Upper lobe of left lung (tissue), 6 donors: Measurements from ENCODE around the gene ZNF74. TPM values are rescaled to one million over a fixed set of nuclear protein-coding genes. Genes with fewer than 3 reads are reported as not detected.
A peak's percentile ranks its signal among the peaks of the same experiment; 100 is the strongest.

Experiments
- ATAC-seq, 2 donors: fragments of 200-7000 bp; cut with Tn5 transposase; one replicate each; pipeline ENCODE4 v1.9.1; 2022; ENCODE audit warnings: mild to moderate bottlenecking in 2 of 2, moderate library complexity in 2 of 2; ENCODE audit not compliant: low FRiP score in 2 of 2
- DNase-seq, 2 donors: peaks; one replicate each; pipeline ENCODE4 v3.0.0-alpha.2; 2019 to 2020
- H3K27ac ChIP-seq, 4 donors: fragments of 200-600 bp; sonication (generic); one replicate each; pipeline ENCODE4 v1.5.1; 2016 to 2019
- H3K27me3 ChIP-seq, 4 donors: fragments of 200-600 bp; sonication (generic); one replicate each; pipeline ENCODE4 v1.5.1; 2017 to 2019
- H3K36me3 ChIP-seq, 4 donors: fragments of 200-600 bp; sonication (generic); one replicate each; pipeline ENCODE4 v1.5.1; 2016 to 2019
- H3K4me1 ChIP-seq, 4 donors: fragments of 200-600 bp; sonication (generic); one replicate each; pipeline ENCODE4 v1.5.1; 2018 to 2019
- H3K4me3 ChIP-seq, 4 donors: fragments of 200-600 bp; sonication (generic); one replicate each; pipeline ENCODE4 v1.5.1; 2017 to 2019; ENCODE audit warnings: mild to moderate bottlenecking in 2 of 4, moderate library complexity in 1 of 4
- H3K9me3 ChIP-seq, 4 donors: fragments of 200-600 bp; sonication (generic); one replicate each; pipeline ENCODE4 v1.5.1; 2018 to 2019
- EP300 ChIP-seq, 4 donors: sonication (generic); formaldehyde crosslinking; IDR thresholded peaks; one replicate each; pipeline ENCODE4 v1.5.1; 2017; ENCODE audit warnings: antibody characterized with exemption in 4 of 4, control low read depth in 2 of 4
- POLR2A ChIP-seq, 4 donors: fragments of 450-650 bp; IDR thresholded peaks; one replicate each; pipeline ENCODE4 v1.5.1; 2016 to 2017; ENCODE audit warnings: antibody characterized with exemption in 4 of 4, mild to moderate bottlenecking in 2 of 4
- POLR2AphosphoS5 ChIP-seq, 2 donors: sonication (generic); formaldehyde crosslinking; IDR thresholded peaks; one replicate each; pipeline ENCODE4 v1.5.1; 2017; ENCODE audit warnings: antibody characterized with exemption in 2 of 2
- WGBS, 2 donors: methylation state at CpG; one replicate each; pipeline ENCODE4 v1.1.5; 2017 to 2018; 5-methylcytosine and 5-hydroxymethylcytosine counted together
- total RNA-seq, 6 donors: library from RNA; depleted of rRNA in 4 of 6; stranded (reverse); fragments of >200 nt in 4 of 6; gene quantifications; one replicate each; pipeline versions ENCODE4 v1.1.0 to v1.2.1, GENCODE V29; 2016 to 2021
- TF ChIP-seq, protein P1 (sequence below), 6 experiments: fragments of 450-650 bp in 4 of 6; fragments of 200-600 bp in 2 of 6; sonication (generic) in 2 of 6; IDR thresholded peaks; one replicate each; pipeline ENCODE4 v1.5.1; 2016 to 2019; ENCODE audit warnings: antibody characterized with exemption in 6 of 6
- donor health status: DM: no; HTN: no; CAD: no; lungs with moderate emphysema.
- donor health status: DM: no; HTN: yes; CAD: no; lungs with severe emphysema.

Gene ZNF74
- total RNA-seq, 6 donors from 2014 or later, result 8.9 to 26.2 (median 12.7) TPM

DNA sequence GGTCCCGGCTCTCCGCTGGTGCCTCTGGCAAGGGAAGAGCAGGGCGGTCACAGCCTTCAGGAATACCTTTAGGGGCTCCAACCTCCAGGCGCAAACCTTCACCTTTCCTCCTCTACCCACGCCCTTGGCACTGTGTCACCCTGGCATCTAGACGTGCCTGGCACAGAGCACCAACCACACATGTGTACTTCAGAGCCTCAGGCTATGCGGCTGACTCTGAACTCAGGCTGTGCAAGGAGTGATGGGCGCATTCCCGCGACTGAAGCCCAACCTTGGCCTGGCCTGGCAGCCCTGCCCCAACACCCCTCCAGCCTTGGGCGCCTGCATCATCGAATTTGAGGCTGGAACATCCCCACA lies 32.3 kb downstream of the ZNF74 start:
- WGBS, 2 donors, result 82 to 89% methylated on average over 6 to 12 of the region's 12 CpGs
- TF ChIP-seq, protein P1, sequence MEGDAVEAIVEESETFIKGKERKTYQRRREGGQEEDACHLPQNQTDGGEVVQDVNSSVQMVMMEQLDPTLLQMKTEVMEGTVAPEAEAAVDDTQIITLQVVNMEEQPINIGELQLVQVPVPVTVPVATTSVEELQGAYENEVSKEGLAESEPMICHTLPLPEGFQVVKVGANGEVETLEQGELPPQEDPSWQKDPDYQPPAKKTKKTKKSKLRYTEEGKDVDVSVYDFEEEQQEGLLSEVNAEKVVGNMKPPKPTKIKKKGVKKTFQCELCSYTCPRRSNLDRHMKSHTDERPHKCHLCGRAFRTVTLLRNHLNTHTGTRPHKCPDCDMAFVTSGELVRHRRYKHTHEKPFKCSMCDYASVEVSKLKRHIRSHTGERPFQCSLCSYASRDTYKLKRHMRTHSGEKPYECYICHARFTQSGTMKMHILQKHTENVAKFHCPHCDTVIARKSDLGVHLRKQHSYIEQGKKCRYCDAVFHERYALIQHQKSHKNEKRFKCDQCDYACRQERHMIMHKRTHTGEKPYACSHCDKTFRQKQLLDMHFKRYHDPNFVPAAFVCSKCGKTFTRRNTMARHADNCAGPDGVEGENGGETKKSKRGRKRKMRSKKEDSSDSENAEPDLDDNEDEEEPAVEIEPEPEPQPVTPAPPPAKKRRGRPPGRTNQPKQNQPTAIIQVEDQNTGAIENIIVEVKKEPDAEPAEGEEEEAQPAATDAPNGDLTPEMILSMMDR (IDR thresholded peaks at IDR 0.05), result no peak
- TF ChIP-seq POLR2A (IDR thresholded peaks at IDR 0.05) (no peak), POLR2AphosphoS5 (IDR thresholded peaks at IDR 0.05) (no peak), EP300 (IDR thresholded peaks at IDR 0.05) (no peak)
- no peak for ATAC-seq
- no peaks in the 10 kb centered on the region for H3K9me3 ChIP-seq
- DNase-seq, result peak in 1 of 2 donors; percentile 22
- peaks cover 23 to 53% (median 30%) of the 10 kb centered on the region in 4 donors for H3K4me1 ChIP-seq
- peaks cover 0 to 39% (median 6%) of the 10 kb centered on the region in 4 donors for H3K36me3 ChIP-seq
- H3K4me3 ChIP-seq, result peak overlapping the region in 1 of 4 donors; percentile 33
- peaks cover 0 to 33% (median 7%) of the 10 kb centered on the region in 4 donors for H3K27me3 ChIP-seq
- H3K27ac ChIP-seq, result no peak overlapping the region

DNA sequence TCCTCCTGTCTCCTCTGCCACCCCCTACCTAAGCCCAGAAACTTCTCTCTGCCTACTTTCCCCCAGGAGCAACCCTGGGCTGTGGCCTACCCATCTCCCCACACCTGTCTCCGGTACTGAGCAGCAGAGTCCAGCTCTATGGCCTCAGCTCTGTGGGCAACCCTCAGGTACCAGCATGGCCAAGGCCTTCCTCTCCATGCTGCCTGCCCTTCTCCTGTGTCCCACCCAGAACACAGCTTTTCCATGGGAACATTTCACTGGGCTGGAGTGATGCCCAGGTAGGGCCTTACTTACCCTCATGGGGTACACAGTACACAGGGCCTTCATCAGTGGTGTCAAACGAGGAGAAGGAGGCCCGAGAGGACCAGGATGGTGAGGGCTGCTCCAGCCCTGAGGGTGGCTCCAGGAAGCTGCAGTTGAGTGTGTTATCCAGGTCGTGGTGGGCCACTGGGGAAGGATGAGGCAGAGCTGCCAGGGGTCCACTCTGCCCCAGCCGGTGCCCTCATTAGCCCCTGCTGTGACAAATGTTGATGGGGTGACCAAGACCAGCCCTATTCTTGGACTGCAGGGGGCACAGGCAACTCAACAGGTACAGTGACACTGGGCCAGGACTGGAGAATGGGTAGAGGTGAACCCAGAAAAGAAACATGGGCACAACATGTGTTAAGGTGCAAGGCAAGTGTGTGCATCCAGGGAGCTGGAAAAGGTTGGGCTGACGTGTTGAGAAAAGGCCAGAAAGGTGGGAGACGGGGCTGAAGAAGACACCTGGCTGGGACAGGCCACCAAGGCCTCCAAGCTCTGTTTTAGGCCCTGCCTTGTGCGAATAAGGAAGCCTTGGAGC lies 33.4 kb downstream of the ZNF74 start:
- no peak for ATAC-seq
- Histone ChIP-seq H3K9me3 (no peaks in the 10 kb centered on the region), H3K4me3 (no peak overlapping the region), H3K27me3 (peaks cover 0 to 44% (median 11%) of the 10 kb centered on the region in 4 donors), H3K4me1 (peaks cover 32 to 60% (median 35%) of the 10 kb centered on the region in 4 donors), H3K36me3 (peaks cover 0 to 39% (median 6%) of the 10 kb centered on the region in 4 donors), H3K27ac (no peak overlapping the region)
- TF ChIP-seq POLR2AphosphoS5 (IDR thresholded peaks at IDR 0.05) (no peak), POLR2A (IDR thresholded peaks at IDR 0.05) (no peak), EP300 (IDR thresholded peaks at IDR 0.05) (no peak)
- TF ChIP-seq, protein P1 (IDR thresholded peaks at IDR 0.05), result no peak
- peak in 1 of 2 donors; percentile 8 for DNase-seq
- 94 to 100% methylated on average over 4 to 8 of the region's 8 CpGs for WGBS, 2 donors

DNA sequence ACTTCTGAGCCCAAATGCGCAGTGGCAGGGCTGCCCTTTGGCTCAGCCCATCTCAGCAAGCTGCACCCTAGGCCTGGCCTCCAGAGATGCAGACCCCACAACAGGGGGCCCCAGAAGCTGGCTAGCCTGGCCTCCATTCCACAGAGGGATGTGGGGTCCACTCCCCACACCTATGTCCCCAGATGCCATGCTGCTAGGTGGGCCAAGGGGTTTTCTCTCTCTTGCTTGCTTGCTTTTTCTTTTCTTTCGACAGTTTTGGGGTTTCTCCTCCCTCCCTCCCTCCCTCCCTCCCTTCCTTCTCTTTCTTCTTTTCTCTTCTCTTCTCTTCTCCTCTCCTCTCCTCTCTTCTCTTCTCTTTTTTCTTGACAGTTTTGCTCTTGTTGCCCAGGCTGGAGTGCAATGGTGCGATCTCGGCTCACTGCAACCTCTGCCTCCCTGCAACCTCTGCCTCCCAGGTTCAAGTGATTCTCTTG lies 34.0 kb downstream of the ZNF74 start:
- H3K4me1 ChIP-seq, result peaks cover 32 to 60% (median 35%) of the 10 kb centered on the region in 4 donors
- no peak for DNase-seq
- no peak overlapping the region for H3K4me3 ChIP-seq
- peaks cover 0 to 39% (median 6%) of the 10 kb centered on the region in 4 donors for H3K36me3 ChIP-seq
- TF ChIP-seq POLR2AphosphoS5 (IDR thresholded peaks at IDR 0.05) (no peak), POLR2A (IDR thresholded peaks at IDR 0.05) (no peak), EP300 (IDR thresholded peaks at IDR 0.05) (no peak)
- TF ChIP-seq, protein P1 (IDR thresholded peaks at IDR 0.05), result no peak
- no peak for ATAC-seq
- peaks cover 0 to 44% (median 11%) of the 10 kb centered on the region in 4 donors for H3K27me3 ChIP-seq
- no peaks in the 10 kb centered on the region for H3K9me3 ChIP-seq
- H3K27ac ChIP-seq, result no peak overlapping the region
- 96 to 97% methylated on average over 2 to 4 of the region's 4 CpGs for WGBS, 2 donors

GRCh38 chr22:20428496-20429253 lies 34.7 kb downstream of the ZNF74 start:
- ATAC-seq, result no peak
- Histone ChIP-seq H3K4me1 (peaks cover 32 to 56% (median 34%) of the 10 kb centered on the region in 4 donors), H3K4me3 (peak overlapping the region in 3 of 4 donors; percentile 47 to 56 (median 55)), H3K27me3 (peaks cover 0 to 44% (median 11%) of the 10 kb centered on the region in 4 donors), H3K9me3 (no peaks in the 10 kb centered on the region), H3K36me3 (peaks cover 0 to 39% (median 6%) of the 10 kb centered on the region in 4 donors), H3K27ac (peak overlapping the region in 1 of 4 donors; percentile 3)
- TF ChIP-seq EP300 (IDR thresholded peaks at IDR 0.05) (no peak), POLR2A (IDR thresholded peaks at IDR 0.05) (no peak), POLR2AphosphoS5 (IDR thresholded peaks at IDR 0.05) (no peak)
- TF ChIP-seq, protein P1 (IDR thresholded peaks at IDR 0.05), result no peak
- 78 to 82% methylated on average over 22 of the region's 23 CpGs for WGBS, 2 donors
- DNase-seq, result peak in 1 of 2 donors; percentile 22
